KMS-11 (cell line): Measurements from ENCODE around the gene TRIO.

ENCODE experiments used
- H2AFZ ChIP-seq: fragments of 200-600 bp; sonication (generic); 2 replicates; pipeline ENCODE4 v1.6.1; 2016; ENCODE audit warnings: antibody characterized with exemption, mixed run types, low read depth
- H3K27ac ChIP-seq: fragments of 200-600 bp; sonication (generic); 2 replicates; pipeline ENCODE4 v1.6.1; 2016; ENCODE audit warnings: mild to moderate bottlenecking, mixed run types
- H3K27me3 ChIP-seq: fragments of 200-600 bp; sonication (generic); 2 replicates; pipeline ENCODE4 v1.6.1; 2017; ENCODE audit warnings: mild to moderate bottlenecking, low read depth, mixed run types, moderate library complexity; ENCODE audit not compliant: insufficient read depth
- H3K36me3 ChIP-seq: fragments of 200-600 bp; sonication (generic); 2 replicates; pipeline ENCODE4 v1.6.1; 2017; ENCODE audit warnings: mild to moderate bottlenecking, mixed run types; ENCODE audit not compliant: insufficient read depth
- H3K4me1 ChIP-seq: fragments of 200-600 bp; sonication (generic); 2 replicates; pipeline ENCODE4 v1.6.1; 2016; ENCODE audit warnings: mild to moderate bottlenecking, low read depth, mixed run types; ENCODE audit not compliant: poor library complexity, severe bottlenecking
- H3K4me2 ChIP-seq: fragments of 200-600 bp; sonication (generic); 2 replicates; pipeline ENCODE4 v1.7.0; 2016; ENCODE audit warnings: mild to moderate bottlenecking, mixed run types
- H3K4me3 ChIP-seq: fragments of 200-600 bp; sonication (generic); IDR thresholded peaks from 2 replicates; pipeline ENCODE4 v1.6.1; 2017; ENCODE audit warnings: low read depth, low read length, mixed read lengths; ENCODE audit not compliant: insufficient read depth
- H3K79me2 ChIP-seq: fragments of 200-600 bp; sonication (generic); 2 replicates; pipeline ENCODE4 v1.6.1; 2016; ENCODE audit warnings: low read depth, mixed run types; ENCODE audit not compliant: insufficient read depth
- H3K9ac ChIP-seq: fragments of 200-600 bp; sonication (generic); 2 replicates; pipeline ENCODE4 v1.6.1; 2016; ENCODE audit warnings: mild to moderate bottlenecking, mixed run types
- H4K20me1 ChIP-seq: fragments of 200-600 bp; sonication (generic); 2 replicates; pipeline ENCODE4 v1.6.1; 2016; ENCODE audit warnings: mild to moderate bottlenecking, mixed run types; ENCODE audit not compliant: insufficient read depth
- CTCF ChIP-seq: fragments of 200-600 bp; sonication (generic); conservative IDR thresholded peaks from 2 replicates; pipeline ENCODE4 v1.6.1; 2017; ENCODE audit warnings: low read depth, mild to moderate bottlenecking, antibody characterized with exemption, low read length, moderate library complexity, mixed read lengths

Gene TRIO

GRCh38 chr5:14451871-14452270 is 308.7 kb downstream of the TRIO start:
- no peak overlapping the region for H3K27ac ChIP-seq
- no peak overlapping the region for H3K4me2 ChIP-seq
- H3K9ac ChIP-seq, result no peak overlapping the region
- no peak for TF ChIP-seq CTCF
- no peaks in the 10 kb centered on the region for H3K79me2 ChIP-seq
- H4K20me1 ChIP-seq, result no peaks in the 10 kb centered on the region
- no peaks in the 10 kb centered on the region; the same call in 1 of the 2 replicates for H3K36me3 ChIP-seq
- no peak overlapping the region for H3K4me3 ChIP-seq
- H2AFZ ChIP-seq, result no peak overlapping the region
- H3K27me3 ChIP-seq, result no peaks in the 10 kb centered on the region
- no peaks in the 10 kb centered on the region for H3K4me1 ChIP-seq

GRCh38 chr5:14452685-14453454 is 309.7 kb downstream of the TRIO start:
- H3K79me2 ChIP-seq, result no peaks in the 10 kb centered on the region
- TF ChIP-seq CTCF, result no peak

GRCh38 chr5:14453481-14453880 is 310.3 kb downstream of the TRIO start:
- Histone ChIP-seq H3K27ac (no peak overlapping the region), H3K4me3 (no peak overlapping the region), H3K4me1 (no peaks in the 10 kb centered on the region), H3K27me3 (no peaks in the 10 kb centered on the region), H3K79me2 (no peaks in the 10 kb centered on the region), H3K36me3 (no peaks in the 10 kb centered on the region; the same call in 1 of the 2 replicates), H3K4me2 (no peak overlapping the region), H3K9ac (no peak overlapping the region), H4K20me1 (no peaks in the 10 kb centered on the region), H2AFZ (no peak overlapping the region)
- TF ChIP-seq CTCF, result no peak

More at GRCh38 chr5:14452685-14453454, 309.7 kb downstream of the TRIO start:
- H2AFZ ChIP-seq, result no peak overlapping the region
- no peak overlapping the region for H3K27ac ChIP-seq
- H3K9ac ChIP-seq, result no peak overlapping the region
- H3K36me3 ChIP-seq, result no peaks in the 10 kb centered on the region; the same call in 1 of the 2 replicates
- H3K4me2 ChIP-seq, result no peak overlapping the region
- no peaks in the 10 kb centered on the region for H4K20me1 ChIP-seq
- H3K4me3 ChIP-seq, result no peak overlapping the region
- H3K4me1 ChIP-seq, result no peaks in the 10 kb centered on the region
- H3K27me3 ChIP-seq, result no peaks in the 10 kb centered on the region

GRCh38 chr5:14455814-14456321 is 312.7 kb downstream of the TRIO start:
- TF ChIP-seq CTCF, result no peak
- no peaks in the 10 kb centered on the region for H3K79me2 ChIP-seq
- no peaks in the 10 kb centered on the region; the same call in 1 of the 2 replicates for H3K36me3 ChIP-seq
- H2AFZ ChIP-seq, result no peak overlapping the region
- H3K4me2 ChIP-seq, result no peak overlapping the region
- H3K9ac ChIP-seq, result no peak overlapping the region
- H3K4me3 ChIP-seq, result no peak overlapping the region
- H3K4me1 ChIP-seq, result no peaks in the 10 kb centered on the region
- H4K20me1 ChIP-seq, result no peaks in the 10 kb centered on the region
- H3K27me3 ChIP-seq, result no peaks in the 10 kb centered on the region
- H3K27ac ChIP-seq, result no peak overlapping the region
